Airway epithelial cell (primary cell): ENCODE results near the gene CCDC148. TPM values are rescaled to one million over a fixed set of nuclear protein-coding genes. Genes with fewer than 3 reads are reported as not detected.

Experiments used
- total RNA-seq: library from RNA; depleted of rRNA; stranded (reverse); fragments of >200 nt; gene quantifications from 2 replicates; pipeline ENCODE4 v1.2.3, GENCODE V29; 2015

CCDC148 gene
- 0.09 and 0.14 TPM in 2 replicates for total RNA-seq

DNA sequence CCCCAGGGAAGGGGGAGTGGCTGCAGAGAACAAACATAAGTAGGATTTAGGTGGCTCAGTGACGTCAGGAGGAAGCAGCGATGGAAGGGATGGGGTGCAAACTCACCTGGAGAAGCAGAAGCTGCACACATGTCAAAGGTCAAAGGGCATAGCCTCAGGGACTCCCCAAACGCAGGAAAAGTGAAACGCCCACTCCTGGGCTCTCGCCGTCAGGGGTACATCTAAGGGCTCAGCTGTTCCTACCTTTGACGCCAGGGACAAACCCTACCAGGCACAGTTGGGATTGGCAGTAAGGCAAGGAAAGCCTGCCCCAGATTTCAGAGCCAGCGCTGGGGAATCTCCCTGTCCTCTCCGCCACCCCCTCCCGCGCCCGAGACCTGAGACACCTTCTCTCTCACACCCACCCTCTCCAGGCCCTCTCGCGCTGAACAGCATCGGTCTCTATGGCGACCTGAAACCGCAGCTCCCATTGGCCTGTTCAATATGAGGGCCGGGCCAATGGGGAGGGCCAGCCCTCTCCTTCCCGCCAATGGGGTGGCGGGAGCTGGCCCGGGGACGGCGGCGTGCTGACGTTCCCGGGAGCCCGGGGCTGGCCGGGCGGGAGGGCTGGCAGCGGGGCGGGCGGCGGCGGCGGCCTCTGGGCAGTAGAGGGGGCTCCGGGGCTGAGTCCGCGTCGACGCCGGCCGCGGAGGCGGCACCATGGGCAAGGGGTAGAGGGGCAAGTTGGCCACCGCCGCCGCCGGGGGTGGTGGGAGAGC, at the start of gene CCDC148, which contains the start of gene PKP4:
CCDC148 (minus strand) TSS at position 445 of the 758 bp plus-strand sequence; CDS start at position 131, 314 bp downstream.
PKP4 (plus strand) TSS at position 644 of the 758 bp plus-strand sequence. CDS start 76,233 bp downstream, outside the sequence.

Other genes with a start within 250 kb of the CCDC148 start
- gene PKP4, start 199 bp upstream of the CCDC148 start, total RNA-seq: 20.2 and 32.1 TPM in 2 replicates